ENCODE measurements around the gene LINGO4.

DNA sequence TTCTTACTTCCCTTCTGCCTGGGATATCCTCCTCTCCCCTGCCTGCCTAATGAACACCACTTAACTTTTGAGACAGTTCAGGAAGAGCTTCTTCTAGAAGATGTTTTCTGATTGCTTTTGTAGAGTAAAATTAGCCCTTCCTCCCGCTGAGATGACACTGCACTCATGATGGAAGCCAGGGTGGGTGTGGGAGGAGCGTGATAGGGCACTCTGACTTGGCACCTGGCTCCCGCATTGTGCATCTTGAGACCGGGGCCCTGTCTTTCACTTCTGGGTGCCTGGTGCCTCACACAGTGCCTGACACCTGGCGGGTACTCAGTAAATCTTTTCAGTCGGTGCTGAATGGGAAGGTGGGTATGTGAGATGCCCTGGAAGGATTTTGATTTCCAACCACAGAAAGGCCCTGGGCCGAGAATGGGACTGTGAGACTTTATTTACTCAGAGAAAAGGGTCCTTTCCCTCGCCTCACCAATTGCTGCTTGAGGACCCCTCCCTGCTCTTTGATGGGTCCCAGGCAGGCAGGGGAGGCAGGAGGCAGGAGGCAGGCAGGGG, 41.5 kb upstream of the LINGO4 start:
- TF ChIP-seq ZNF274 (IDR thresholded peaks at IDR 0.05; ENCODE audit: low read length) (no peak), ZNF274 (tag by site-specific recombination; IDR thresholded peaks at IDR 0.05; ENCODE audit: borderline replicate concordance) (no peak), ZNF837 (tag by site-specific recombination; IDR thresholded peaks at IDR 0.05) (no peak), ZNF214 (tag by site-specific recombination; IDR thresholded peaks at IDR 0.05; ENCODE audit: borderline replicate concordance) (no peak), KLF1 (tag by site-specific recombination; IDR thresholded peaks at IDR 0.05) (no peak), ZNF175 (tag by site-specific recombination; IDR thresholded peaks at IDR 0.05) (no peak), YY1 (tag by site-specific recombination; IDR thresholded peaks at IDR 0.05) (no peak), ZNF776 (tag by site-specific recombination; IDR thresholded peaks at IDR 0.05; ENCODE audit: borderline replicate concordance) (no peak), FEZF1 (tag by site-specific recombination; IDR thresholded peaks at IDR 0.05) (no peak)
- TF ChIP-seq, protein P1, sequence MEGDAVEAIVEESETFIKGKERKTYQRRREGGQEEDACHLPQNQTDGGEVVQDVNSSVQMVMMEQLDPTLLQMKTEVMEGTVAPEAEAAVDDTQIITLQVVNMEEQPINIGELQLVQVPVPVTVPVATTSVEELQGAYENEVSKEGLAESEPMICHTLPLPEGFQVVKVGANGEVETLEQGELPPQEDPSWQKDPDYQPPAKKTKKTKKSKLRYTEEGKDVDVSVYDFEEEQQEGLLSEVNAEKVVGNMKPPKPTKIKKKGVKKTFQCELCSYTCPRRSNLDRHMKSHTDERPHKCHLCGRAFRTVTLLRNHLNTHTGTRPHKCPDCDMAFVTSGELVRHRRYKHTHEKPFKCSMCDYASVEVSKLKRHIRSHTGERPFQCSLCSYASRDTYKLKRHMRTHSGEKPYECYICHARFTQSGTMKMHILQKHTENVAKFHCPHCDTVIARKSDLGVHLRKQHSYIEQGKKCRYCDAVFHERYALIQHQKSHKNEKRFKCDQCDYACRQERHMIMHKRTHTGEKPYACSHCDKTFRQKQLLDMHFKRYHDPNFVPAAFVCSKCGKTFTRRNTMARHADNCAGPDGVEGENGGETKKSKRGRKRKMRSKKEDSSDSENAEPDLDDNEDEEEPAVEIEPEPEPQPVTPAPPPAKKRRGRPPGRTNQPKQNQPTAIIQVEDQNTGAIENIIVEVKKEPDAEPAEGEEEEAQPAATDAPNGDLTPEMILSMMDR (tag by site-specific recombination; IDR thresholded peaks at IDR 0.05), result no peak
- TF ChIP-seq, protein P2, sequence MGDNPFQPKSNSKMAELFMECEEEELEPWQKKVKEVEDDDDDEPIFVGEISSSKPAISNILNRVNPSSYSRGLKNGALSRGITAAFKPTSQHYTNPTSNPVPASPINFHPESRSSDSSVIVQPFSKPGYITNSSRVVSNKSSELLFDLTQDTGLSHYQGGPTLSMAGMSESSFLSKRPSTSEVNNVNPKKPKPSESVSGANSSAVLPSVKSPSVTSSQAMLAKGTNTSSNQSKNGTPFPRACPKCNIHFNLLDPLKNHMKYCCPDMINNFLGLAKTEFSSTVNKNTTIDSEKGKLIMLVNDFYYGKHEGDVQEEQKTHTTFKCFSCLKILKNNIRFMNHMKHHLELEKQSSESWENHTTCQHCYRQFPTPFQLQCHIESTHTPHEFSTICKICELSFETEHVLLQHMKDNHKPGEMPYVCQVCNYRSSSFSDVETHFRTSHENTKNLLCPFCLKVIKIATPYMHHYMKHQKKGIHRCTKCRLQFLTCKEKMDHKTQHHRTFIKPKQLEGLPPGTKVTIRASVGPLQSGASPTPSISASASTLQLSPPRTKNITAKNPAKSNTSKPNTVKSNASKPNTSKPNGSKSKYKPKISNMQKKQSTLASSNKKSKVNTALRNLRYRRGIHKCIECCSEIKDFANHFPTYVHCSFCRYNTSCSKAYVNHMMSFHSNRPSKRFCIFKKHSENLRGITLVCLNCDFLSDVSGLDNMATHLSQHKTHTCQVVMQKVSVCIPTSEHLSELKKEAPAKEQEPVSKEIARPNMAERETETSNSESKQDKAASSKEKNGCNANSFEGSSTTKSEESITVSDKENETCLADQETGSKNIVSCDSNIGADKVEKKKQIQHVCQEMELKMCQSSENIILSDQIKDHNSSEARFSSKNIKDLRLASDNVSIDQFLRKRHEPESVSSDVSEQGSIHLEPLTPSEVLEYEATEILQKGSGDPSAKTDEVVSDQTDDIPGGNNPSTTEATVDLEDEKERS (tag by site-specific recombination; IDR thresholded peaks at IDR 0.05), result no peak
- TF ChIP-seq, protein P3, sequence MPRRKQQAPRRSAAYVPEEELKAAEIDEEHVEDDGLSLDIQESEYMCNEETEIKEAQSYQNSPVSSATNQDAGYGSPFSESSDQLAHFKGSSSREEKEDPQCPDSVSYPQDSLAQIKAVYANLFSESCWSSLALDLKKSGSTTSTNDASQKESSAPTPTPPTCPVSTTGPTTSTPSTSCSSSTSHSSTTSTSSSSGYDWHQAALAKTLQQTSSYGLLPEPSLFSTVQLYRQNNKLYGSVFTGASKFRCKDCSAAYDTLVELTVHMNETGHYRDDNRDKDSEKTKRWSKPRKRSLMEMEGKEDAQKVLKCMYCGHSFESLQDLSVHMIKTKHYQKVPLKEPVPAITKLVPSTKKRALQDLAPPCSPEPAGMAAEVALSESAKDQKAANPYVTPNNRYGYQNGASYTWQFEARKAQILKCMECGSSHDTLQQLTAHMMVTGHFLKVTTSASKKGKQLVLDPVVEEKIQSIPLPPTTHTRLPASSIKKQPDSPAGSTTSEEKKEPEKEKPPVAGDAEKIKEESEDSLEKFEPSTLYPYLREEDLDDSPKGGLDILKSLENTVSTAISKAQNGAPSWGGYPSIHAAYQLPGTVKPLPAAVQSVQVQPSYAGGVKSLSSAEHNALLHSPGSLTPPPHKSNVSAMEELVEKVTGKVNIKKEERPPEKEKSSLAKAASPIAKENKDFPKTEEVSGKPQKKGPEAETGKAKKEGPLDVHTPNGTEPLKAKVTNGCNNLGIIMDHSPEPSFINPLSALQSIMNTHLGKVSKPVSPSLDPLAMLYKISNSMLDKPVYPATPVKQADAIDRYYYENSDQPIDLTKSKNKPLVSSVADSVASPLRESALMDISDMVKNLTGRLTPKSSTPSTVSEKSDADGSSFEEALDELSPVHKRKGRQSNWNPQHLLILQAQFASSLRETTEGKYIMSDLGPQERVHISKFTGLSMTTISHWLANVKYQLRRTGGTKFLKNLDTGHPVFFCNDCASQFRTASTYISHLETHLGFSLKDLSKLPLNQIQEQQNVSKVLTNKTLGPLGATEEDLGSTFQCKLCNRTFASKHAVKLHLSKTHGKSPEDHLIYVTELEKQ (tag by site-specific recombination; IDR thresholded peaks at IDR 0.05; ENCODE audit: borderline replicate concordance), result no peak
- TF ChIP-seq, protein P4, sequence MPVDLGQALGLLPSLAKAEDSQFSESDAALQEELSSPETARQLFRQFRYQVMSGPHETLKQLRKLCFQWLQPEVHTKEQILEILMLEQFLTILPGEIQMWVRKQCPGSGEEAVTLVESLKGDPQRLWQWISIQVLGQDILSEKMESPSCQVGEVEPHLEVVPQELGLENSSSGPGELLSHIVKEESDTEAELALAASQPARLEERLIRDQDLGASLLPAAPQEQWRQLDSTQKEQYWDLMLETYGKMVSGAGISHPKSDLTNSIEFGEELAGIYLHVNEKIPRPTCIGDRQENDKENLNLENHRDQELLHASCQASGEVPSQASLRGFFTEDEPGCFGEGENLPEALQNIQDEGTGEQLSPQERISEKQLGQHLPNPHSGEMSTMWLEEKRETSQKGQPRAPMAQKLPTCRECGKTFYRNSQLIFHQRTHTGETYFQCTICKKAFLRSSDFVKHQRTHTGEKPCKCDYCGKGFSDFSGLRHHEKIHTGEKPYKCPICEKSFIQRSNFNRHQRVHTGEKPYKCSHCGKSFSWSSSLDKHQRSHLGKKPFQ (tag by site-specific recombination; IDR thresholded peaks at IDR 0.05), result no peak
- TF ChIP-seq, protein P5, sequence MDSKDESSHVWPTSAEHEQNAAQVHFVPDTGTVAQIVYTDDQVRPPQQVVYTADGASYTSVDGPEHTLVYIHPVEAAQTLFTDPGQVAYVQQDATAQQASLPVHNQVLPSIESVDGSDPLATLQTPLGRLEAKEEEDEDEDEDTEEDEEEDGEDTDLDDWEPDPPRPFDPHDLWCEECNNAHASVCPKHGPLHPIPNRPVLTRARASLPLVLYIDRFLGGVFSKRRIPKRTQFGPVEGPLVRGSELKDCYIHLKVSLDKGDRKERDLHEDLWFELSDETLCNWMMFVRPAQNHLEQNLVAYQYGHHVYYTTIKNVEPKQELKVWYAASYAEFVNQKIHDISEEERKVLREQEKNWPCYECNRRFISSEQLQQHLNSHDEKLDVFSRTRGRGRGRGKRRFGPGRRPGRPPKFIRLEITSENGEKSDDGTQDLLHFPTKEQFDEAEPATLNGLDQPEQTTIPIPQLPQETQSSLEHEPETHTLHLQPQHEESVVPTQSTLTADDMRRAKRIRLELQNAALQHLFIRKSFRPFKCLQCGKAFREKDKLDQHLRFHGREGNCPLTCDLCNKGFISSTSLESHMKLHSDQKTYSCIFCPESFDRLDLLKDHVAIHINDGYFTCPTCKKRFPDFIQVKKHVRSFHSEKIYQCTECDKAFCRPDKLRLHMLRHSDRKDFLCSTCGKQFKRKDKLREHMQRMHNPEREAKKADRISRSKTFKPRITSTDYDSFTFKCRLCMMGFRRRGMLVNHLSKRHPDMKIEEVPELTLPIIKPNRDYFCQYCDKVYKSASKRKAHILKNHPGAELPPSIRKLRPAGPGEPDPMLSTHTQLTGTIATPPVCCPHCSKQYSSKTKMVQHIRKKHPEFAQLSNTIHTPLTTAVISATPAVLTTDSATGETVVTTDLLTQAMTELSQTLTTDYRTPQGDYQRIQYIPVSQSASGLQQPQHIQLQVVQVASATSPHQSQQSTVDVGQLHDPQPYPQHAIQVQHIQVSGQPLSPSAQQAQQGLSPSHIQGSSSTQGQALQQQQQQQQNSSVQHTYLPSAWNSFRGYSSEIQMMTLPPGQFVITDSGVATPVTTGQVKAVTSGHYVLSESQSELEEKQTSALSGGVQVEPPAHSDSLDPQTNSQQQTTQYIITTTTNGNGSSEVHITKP (tag by site-specific recombination; IDR thresholded peaks at IDR 0.05), result no peak
- TF ChIP-seq, protein P6, sequence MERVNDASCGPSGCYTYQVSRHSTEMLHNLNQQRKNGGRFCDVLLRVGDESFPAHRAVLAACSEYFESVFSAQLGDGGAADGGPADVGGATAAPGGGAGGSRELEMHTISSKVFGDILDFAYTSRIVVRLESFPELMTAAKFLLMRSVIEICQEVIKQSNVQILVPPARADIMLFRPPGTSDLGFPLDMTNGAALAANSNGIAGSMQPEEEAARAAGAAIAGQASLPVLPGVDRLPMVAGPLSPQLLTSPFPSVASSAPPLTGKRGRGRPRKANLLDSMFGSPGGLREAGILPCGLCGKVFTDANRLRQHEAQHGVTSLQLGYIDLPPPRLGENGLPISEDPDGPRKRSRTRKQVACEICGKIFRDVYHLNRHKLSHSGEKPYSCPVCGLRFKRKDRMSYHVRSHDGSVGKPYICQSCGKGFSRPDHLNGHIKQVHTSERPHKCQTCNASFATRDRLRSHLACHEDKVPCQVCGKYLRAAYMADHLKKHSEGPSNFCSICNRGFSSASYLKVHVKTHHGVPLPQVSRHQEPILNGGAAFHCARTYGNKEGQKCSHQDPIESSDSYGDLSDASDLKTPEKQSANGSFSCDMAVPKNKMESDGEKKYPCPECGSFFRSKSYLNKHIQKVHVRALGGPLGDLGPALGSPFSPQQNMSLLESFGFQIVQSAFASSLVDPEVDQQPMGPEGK (tag by site-specific recombination; IDR thresholded peaks at IDR 0.05), result no peak

Data from HEK293 (cell line).